A375 (cell line): ENCODE results near the gene SPATA7. TPM values are rescaled to one million over a fixed set of nuclear protein-coding genes. Genes with fewer than 3 reads are reported as not detected.

Experiments used
- total RNA-seq: library from RNA; depleted of rRNA; stranded (reverse); fragments of >200 nt; shearing (Covaris generic); gene quantifications from 2 replicates; pipeline ENCODE4 v1.2.3, GENCODE V29; 2014; rRNA removed

SPATA7 gene, protein sequence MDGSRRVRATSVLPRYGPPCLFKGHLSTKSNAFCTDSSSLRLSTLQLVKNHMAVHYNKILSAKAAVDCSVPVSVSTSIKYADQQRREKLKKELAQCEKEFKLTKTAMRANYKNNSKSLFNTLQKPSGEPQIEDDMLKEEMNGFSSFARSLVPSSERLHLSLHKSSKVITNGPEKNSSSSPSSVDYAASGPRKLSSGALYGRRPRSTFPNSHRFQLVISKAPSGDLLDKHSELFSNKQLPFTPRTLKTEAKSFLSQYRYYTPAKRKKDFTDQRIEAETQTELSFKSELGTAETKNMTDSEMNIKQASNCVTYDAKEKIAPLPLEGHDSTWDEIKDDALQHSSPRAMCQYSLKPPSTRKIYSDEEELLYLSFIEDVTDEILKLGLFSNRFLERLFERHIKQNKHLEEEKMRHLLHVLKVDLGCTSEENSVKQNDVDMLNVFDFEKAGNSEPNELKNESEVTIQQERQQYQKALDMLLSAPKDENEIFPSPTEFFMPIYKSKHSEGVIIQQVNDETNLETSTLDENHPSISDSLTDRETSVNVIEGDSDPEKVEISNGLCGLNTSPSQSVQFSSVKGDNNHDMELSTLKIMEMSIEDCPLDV
- total RNA-seq, result 3.3 TPM in 2 replicates

DNA sequence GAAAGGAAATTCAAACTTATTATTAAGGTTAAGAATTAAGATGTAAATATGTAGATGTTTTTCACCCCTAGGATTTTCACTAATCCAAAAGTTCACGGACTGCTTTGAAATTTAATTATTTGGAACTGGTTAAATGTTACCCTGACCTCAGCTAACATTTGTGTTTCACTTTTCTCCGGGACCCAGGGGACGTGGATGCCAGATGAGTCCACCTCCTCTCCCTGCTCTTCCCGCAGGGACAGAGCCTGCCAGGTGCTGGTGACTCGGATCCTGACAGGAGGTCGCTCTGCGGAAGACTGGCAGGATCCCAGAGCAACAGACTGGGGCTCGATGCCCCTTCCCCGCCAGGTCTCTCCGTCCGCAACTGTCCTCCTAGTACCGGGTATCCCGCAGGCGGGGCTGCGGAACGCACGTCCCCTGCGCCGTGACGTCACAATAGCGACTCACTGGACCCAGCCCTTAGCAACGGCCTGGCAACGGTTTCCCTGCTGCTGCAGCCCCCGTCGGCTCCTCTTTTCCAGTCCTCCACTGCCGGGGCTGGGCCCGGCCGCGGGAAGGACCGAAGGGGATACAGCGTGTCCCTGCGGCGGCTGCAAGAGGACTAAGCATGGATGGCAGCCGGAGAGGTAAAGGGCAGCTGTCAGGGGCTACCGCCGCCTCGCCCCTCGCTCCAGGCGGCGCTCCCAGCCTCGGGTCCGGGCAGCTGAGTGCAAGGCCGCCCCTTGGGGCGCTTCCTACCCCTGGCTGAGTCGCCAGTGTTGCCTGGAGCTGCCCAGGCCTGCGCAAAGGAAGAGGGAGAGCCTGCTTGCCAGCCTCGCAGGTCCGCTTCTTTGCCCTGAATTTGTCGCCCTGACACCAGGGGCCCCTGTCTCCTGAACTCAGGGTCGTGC, at the start of gene SPATA7:
Gene SPATA7, plus strand, starts transcription at position 446 of the 890 bp plus-strand sequence. Its CDS starts 162 bp downstream, at position 608.

Other genes starting within 250 kb of the SPATA7 start
- not detected in 2 replicates for gene KCNK10, start 62.4 kb upstream of the SPATA7 start, total RNA-seq
- 1.7 and 2.7 TPM in 2 replicates for gene PTPN21, start 169.3 kb downstream of the SPATA7 start, total RNA-seq
- 41.9 and 46.2 TPM in 2 replicates for gene ZC3H14, start 177.4 kb downstream of the SPATA7 start, total RNA-seq